WTC11 (cell line): Measurements from ENCODE around the gene DNAL4. TPM values are rescaled to one million over a fixed set of nuclear protein-coding genes. Genes with fewer than 3 reads are reported as not detected.
A peak's percentile ranks its signal among the peaks of the same experiment; 100 is the strongest.

ENCODE experiments used
- CREB1 ChIP-seq: sonication (generic); formaldehyde crosslinking; IDR thresholded peaks from 2 replicates; pipeline ENCODE4 v1.8.0; 2023; ENCODE audit warnings: mild to moderate bottlenecking, missing genetic modification reagents
- CREM ChIP-seq: sonication (generic); formaldehyde crosslinking; IDR thresholded peaks from 2 replicates; pipeline ENCODE4 v1.8.1; 2022; ENCODE audit warnings: mild to moderate bottlenecking, missing genetic modification reagents, moderate library complexity
- ESRRA ChIP-seq: sonication (generic); formaldehyde crosslinking; IDR thresholded peaks from 2 replicates; pipeline ENCODE4 v1.8.1; 2022; ENCODE audit warnings: mild to moderate bottlenecking, missing genetic modification reagents, borderline replicate concordance
- ETV6 ChIP-seq: sonication (generic); formaldehyde crosslinking; IDR thresholded peaks from 2 replicates; pipeline ENCODE4 v1.8.1; 2022; ENCODE audit warnings: mild to moderate bottlenecking, missing genetic modification reagents
- FOXJ3 ChIP-seq: sonication (generic); formaldehyde crosslinking; IDR thresholded peaks from 2 replicates; pipeline ENCODE4 v1.9.0; 2021; ENCODE audit warnings: missing genetic modification reagents, mild to moderate bottlenecking, borderline replicate concordance
- GABPB1 ChIP-seq: sonication (generic); formaldehyde crosslinking; IDR thresholded peaks from 2 replicates; pipeline ENCODE4 v1.8.1; 2023; ENCODE audit warnings: mild to moderate bottlenecking, missing genetic modification reagents
- GRHL2 ChIP-seq: fragments of 250-450 bp; sonication (Bioruptor Pico); IDR thresholded peaks from 2 replicates; pipeline ENCODE4 v1.8.0; 2022; ENCODE audit warnings: mild to moderate bottlenecking, moderate library complexity; ENCODE audit not compliant: insufficient replicate concordance, severe bottlenecking
- HMGA2 ChIP-seq: fragments of 250-450 bp; sonication (Bioruptor Pico); IDR thresholded peaks from 2 replicates; pipeline ENCODE4 v1.4.0; 2021; ENCODE audit warnings: mild to moderate bottlenecking, moderate library complexity
- NFE2L1 ChIP-seq: sonication (generic); formaldehyde crosslinking; IDR thresholded peaks from 2 replicates; pipeline ENCODE4 v1.8.1; 2023; ENCODE audit warnings: missing genetic modification reagents
- SOX15 ChIP-seq: fragments of 250-450 bp; sonication (Bioruptor Pico); IDR thresholded peaks from 2 replicates; pipeline ENCODE4 v1.9.0; 2021; ENCODE audit warnings: mild to moderate bottlenecking
- TP53 ChIP-seq: sonication (generic); formaldehyde crosslinking; IDR thresholded peaks from 2 replicates; pipeline ENCODE4 v1.8.1; 2023; ENCODE audit warnings: mild to moderate bottlenecking, missing genetic modification reagents
- ZNF263 ChIP-seq: sonication (generic); formaldehyde crosslinking; IDR thresholded peaks from 2 replicates; pipeline ENCODE4 v1.8.1; 2022; ENCODE audit warnings: low read depth, mild to moderate bottlenecking, moderate library complexity, missing genetic modification reagents
- ZNF396 ChIP-seq: fragments of 250-450 bp; sonication (Bioruptor Pico); IDR thresholded peaks from 2 replicates; pipeline ENCODE4 v1.8.0; 2021; ENCODE audit warnings: mild to moderate bottlenecking, moderate library complexity, borderline replicate concordance
- total RNA-seq: library from RNA; stranded (reverse); gene quantifications from 3 replicates; pipeline ENCODE4 v1.2.3, GENCODE V29; 2021
- TF ChIP-seq, protein P1 (sequence below): sonication (generic); formaldehyde crosslinking; IDR thresholded peaks from 2 replicates; pipeline ENCODE4 v1.8.1; 2022; ENCODE audit warnings: low read depth, missing genetic modification reagents, borderline replicate concordance
- TF ChIP-seq, protein P2 (sequence below): sonication (generic); formaldehyde crosslinking; IDR thresholded peaks from 2 replicates; pipeline ENCODE4 v1.8.1; 2023; ENCODE audit warnings: mild to moderate bottlenecking, missing genetic modification reagents
- TF ChIP-seq, protein P3 (sequence below): sonication (generic); formaldehyde crosslinking; IDR thresholded peaks from 2 replicates; pipeline ENCODE4 v1.8.1; 2023; ENCODE audit warnings: mild to moderate bottlenecking, missing genetic modification reagents
- TF ChIP-seq, protein P4 (sequence below): fragments of 200-600 bp; IDR thresholded peaks from 2 replicates; pipeline ENCODE4 v1.8.0; 2022; ENCODE audit warnings: antibody characterized with exemption
- TF ChIP-seq, protein P5 (sequence below): sonication (generic); formaldehyde crosslinking; IDR thresholded peaks from 2 replicates; pipeline ENCODE4 v1.8.0; 2023; ENCODE audit warnings: missing genetic modification reagents, mild to moderate bottlenecking, borderline replicate concordance
- TF ChIP-seq, protein P6 (sequence below): sonication (generic); formaldehyde crosslinking; IDR thresholded peaks from 2 replicates; pipeline ENCODE4 v1.8.1; 2022; ENCODE audit warnings: low read depth, mild to moderate bottlenecking, moderate library complexity, missing genetic modification reagents, borderline replicate concordance
- TF ChIP-seq, protein P7 (sequence below): sonication (generic); formaldehyde crosslinking; IDR thresholded peaks from 2 replicates; pipeline ENCODE4 v1.8.0; 2023; ENCODE audit warnings: mild to moderate bottlenecking, missing genetic modification reagents
- TF ChIP-seq, protein P8 (sequence below): sonication (generic); formaldehyde crosslinking; IDR thresholded peaks from 2 replicates; pipeline ENCODE4 v1.8.1; 2022; ENCODE audit warnings: mild to moderate bottlenecking, moderate library complexity, missing genetic modification reagents
- TF ChIP-seq, protein P9 (sequence below): sonication (generic); formaldehyde crosslinking; IDR thresholded peaks from 2 replicates; pipeline ENCODE4 v1.8.1; 2023; ENCODE audit warnings: mild to moderate bottlenecking, missing genetic modification reagents, moderate library complexity

DNAL4 gene
- total RNA-seq, 1 experiment from 2014 or later = 11.8 TPM

DNA sequence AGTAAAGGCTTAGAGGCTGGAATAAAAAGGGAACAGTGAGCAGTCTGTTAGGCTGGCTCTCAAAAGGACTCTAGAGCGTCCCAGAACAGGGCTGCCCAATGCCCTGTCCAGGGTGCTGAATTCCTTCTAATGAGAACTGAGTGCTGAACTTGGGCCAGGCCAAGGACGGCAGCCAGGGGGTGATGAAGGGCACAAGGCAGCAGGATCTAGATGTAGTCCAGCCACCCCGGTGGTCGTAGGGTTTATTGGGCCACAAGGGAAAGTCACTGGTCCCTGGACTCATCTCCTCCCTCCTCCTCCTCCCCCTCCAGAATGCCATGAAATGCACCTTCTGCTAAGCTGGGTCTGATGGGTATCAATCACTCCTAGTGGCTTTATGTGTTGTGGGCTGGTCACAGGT lies 30.6 kb upstream of the DNAL4 start (continued):
- TF ChIP-seq, protein P1, sequence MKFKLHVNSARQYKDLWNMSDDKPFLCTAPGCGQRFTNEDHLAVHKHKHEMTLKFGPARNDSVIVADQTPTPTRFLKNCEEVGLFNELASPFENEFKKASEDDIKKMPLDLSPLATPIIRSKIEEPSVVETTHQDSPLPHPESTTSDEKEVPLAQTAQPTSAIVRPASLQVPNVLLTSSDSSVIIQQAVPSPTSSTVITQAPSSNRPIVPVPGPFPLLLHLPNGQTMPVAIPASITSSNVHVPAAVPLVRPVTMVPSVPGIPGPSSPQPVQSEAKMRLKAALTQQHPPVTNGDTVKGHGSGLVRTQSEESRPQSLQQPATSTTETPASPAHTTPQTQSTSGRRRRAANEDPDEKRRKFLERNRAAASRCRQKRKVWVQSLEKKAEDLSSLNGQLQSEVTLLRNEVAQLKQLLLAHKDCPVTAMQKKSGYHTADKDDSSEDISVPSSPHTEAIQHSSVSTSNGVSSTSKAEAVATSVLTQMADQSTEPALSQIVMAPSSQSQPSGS = no peak
- TF ChIP-seq GABPB1 (CRISPR knock-in tag) = no peak
- TF ChIP-seq ZNF263 (CRISPR knock-in tag) = no peak
- TF ChIP-seq, protein P2, sequence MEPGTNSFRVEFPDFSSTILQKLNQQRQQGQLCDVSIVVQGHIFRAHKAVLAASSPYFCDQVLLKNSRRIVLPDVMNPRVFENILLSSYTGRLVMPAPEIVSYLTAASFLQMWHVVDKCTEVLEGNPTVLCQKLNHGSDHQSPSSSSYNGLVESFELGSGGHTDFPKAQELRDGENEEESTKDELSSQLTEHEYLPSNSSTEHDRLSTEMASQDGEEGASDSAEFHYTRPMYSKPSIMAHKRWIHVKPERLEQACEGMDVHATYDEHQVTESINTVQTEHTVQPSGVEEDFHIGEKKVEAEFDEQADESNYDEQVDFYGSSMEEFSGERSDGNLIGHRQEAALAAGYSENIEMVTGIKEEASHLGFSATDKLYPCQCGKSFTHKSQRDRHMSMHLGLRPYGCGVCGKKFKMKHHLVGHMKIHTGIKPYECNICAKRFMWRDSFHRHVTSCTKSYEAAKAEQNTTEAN (CRISPR knock-in tag) = 0 out of 2 replicates have a peak, but pooled peaks have one; percentile 30
- TF ChIP-seq CREB1 (CRISPR knock-in tag) = peak; percentile 77; the same call in 1 of the 2 replicates
- TF ChIP-seq ESRRA = no peak
- TF ChIP-seq, protein P3, sequence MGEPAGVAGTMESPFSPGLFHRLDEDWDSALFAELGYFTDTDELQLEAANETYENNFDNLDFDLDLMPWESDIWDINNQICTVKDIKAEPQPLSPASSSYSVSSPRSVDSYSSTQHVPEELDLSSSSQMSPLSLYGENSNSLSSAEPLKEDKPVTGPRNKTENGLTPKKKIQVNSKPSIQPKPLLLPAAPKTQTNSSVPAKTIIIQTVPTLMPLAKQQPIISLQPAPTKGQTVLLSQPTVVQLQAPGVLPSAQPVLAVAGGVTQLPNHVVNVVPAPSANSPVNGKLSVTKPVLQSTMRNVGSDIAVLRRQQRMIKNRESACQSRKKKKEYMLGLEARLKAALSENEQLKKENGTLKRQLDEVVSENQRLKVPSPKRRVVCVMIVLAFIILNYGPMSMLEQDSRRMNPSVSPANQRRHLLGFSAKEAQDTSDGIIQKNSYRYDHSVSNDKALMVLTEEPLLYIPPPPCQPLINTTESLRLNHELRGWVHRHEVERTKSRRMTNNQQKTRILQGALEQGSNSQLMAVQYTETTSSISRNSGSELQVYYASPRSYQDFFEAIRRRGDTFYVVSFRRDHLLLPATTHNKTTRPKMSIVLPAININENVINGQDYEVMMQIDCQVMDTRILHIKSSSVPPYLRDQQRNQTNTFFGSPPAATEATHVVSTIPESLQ (CRISPR knock-in tag) = no peak
- TF ChIP-seq ETV6 (CRISPR knock-in tag) = peak; percentile 78; the same call in 1 of the 2 replicates
- no peak for TF ChIP-seq ZNF396 (CRISPR knock-in tag)
- TF ChIP-seq, protein P4, sequence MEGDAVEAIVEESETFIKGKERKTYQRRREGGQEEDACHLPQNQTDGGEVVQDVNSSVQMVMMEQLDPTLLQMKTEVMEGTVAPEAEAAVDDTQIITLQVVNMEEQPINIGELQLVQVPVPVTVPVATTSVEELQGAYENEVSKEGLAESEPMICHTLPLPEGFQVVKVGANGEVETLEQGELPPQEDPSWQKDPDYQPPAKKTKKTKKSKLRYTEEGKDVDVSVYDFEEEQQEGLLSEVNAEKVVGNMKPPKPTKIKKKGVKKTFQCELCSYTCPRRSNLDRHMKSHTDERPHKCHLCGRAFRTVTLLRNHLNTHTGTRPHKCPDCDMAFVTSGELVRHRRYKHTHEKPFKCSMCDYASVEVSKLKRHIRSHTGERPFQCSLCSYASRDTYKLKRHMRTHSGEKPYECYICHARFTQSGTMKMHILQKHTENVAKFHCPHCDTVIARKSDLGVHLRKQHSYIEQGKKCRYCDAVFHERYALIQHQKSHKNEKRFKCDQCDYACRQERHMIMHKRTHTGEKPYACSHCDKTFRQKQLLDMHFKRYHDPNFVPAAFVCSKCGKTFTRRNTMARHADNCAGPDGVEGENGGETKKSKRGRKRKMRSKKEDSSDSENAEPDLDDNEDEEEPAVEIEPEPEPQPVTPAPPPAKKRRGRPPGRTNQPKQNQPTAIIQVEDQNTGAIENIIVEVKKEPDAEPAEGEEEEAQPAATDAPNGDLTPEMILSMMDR = no peak
- TF ChIP-seq, protein P5, sequence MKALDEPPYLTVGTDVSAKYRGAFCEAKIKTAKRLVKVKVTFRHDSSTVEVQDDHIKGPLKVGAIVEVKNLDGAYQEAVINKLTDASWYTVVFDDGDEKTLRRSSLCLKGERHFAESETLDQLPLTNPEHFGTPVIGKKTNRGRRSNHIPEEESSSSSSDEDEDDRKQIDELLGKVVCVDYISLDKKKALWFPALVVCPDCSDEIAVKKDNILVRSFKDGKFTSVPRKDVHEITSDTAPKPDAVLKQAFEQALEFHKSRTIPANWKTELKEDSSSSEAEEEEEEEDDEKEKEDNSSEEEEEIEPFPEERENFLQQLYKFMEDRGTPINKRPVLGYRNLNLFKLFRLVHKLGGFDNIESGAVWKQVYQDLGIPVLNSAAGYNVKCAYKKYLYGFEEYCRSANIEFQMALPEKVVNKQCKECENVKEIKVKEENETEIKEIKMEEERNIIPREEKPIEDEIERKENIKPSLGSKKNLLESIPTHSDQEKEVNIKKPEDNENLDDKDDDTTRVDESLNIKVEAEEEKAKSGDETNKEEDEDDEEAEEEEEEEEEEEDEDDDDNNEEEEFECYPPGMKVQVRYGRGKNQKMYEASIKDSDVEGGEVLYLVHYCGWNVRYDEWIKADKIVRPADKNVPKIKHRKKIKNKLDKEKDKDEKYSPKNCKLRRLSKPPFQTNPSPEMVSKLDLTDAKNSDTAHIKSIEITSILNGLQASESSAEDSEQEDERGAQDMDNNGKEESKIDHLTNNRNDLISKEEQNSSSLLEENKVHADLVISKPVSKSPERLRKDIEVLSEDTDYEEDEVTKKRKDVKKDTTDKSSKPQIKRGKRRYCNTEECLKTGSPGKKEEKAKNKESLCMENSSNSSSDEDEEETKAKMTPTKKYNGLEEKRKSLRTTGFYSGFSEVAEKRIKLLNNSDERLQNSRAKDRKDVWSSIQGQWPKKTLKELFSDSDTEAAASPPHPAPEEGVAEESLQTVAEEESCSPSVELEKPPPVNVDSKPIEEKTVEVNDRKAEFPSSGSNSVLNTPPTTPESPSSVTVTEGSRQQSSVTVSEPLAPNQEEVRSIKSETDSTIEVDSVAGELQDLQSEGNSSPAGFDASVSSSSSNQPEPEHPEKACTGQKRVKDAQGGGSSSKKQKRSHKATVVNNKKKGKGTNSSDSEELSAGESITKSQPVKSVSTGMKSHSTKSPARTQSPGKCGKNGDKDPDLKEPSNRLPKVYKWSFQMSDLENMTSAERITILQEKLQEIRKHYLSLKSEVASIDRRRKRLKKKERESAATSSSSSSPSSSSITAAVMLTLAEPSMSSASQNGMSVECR (CRISPR knock-in tag) = peak; percentile 91
- no peak for TF ChIP-seq SOX15 (CRISPR knock-in tag)
- TF ChIP-seq, protein P6, sequence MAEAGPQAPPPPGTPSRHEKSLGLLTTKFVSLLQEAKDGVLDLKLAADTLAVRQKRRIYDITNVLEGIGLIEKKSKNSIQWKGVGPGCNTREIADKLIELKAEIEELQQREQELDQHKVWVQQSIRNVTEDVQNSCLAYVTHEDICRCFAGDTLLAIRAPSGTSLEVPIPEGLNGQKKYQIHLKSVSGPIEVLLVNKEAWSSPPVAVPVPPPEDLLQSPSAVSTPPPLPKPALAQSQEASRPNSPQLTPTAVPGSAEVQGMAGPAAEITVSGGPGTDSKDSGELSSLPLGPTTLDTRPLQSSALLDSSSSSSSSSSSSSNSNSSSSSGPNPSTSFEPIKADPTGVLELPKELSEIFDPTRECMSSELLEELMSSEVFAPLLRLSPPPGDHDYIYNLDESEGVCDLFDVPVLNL (CRISPR knock-in tag) = no peak
- TF ChIP-seq HMGA2 (CRISPR knock-in tag) = no peak
- 0 out of 2 replicates have a peak, but pooled peaks have one; percentile 41 for TF ChIP-seq TP53 (CRISPR knock-in tag)
- TF ChIP-seq, protein P7, sequence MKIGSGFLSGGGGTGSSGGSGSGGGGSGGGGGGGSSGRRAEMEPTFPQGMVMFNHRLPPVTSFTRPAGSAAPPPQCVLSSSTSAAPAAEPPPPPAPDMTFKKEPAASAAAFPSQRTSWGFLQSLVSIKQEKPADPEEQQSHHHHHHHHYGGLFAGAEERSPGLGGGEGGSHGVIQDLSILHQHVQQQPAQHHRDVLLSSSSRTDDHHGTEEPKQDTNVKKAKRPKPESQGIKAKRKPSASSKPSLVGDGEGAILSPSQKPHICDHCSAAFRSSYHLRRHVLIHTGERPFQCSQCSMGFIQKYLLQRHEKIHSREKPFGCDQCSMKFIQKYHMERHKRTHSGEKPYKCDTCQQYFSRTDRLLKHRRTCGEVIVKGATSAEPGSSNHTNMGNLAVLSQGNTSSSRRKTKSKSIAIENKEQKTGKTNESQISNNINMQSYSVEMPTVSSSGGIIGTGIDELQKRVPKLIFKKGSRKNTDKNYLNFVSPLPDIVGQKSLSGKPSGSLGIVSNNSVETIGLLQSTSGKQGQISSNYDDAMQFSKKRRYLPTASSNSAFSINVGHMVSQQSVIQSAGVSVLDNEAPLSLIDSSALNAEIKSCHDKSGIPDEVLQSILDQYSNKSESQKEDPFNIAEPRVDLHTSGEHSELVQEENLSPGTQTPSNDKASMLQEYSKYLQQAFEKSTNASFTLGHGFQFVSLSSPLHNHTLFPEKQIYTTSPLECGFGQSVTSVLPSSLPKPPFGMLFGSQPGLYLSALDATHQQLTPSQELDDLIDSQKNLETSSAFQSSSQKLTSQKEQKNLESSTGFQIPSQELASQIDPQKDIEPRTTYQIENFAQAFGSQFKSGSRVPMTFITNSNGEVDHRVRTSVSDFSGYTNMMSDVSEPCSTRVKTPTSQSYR (CRISPR knock-in tag) = peak; percentile 59; the same call in 1 of the 2 replicates
- no peak for TF ChIP-seq GRHL2 (CRISPR knock-in tag)
- 0 out of 2 replicates have a peak, but pooled peaks have one; percentile 52 for TF ChIP-seq CREM (CRISPR knock-in tag)
- no peak for TF ChIP-seq FOXJ3 (CRISPR knock-in tag)
- TF ChIP-seq, protein P8, sequence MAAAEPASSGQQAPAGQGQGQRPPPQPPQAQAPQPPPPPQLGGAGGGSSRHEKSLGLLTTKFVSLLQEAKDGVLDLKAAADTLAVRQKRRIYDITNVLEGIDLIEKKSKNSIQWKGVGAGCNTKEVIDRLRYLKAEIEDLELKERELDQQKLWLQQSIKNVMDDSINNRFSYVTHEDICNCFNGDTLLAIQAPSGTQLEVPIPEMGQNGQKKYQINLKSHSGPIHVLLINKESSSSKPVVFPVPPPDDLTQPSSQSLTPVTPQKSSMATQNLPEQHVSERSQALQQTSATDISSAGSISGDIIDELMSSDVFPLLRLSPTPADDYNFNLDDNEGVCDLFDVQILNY (CRISPR knock-in tag) = no peak
- TF ChIP-seq, protein P9, sequence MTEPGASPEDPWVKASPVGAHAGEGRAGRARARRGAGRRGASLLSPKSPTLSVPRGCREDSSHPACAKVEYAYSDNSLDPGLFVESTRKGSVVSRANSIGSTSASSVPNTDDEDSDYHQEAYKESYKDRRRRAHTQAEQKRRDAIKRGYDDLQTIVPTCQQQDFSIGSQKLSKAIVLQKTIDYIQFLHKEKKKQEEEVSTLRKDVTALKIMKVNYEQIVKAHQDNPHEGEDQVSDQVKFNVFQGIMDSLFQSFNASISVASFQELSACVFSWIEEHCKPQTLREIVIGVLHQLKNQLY = no peak
- TF ChIP-seq NFE2L1 (CRISPR knock-in tag) = peak; percentile 64; the same call in 1 of the 2 replicates
